H1 (cell line): ENCODE data around the gene WDR81. TPM values are rescaled to one million over a fixed set of nuclear protein-coding genes. Genes with fewer than 3 reads are reported as not detected.

Experiments
- CTCF ChIA-PET: fragments of 300-600 bp; sonication (Branson Sonifier 250); formaldehyde crosslinking; loops from one replicate; lab custom pipeline; 2021; ENCODE audit not compliant: partially characterized antibody; lab: Charles Lee
- POLR2A ChIA-PET: fragments of 300-600 bp; sonication (Branson Sonifier 250); formaldehyde crosslinking; loops from one replicate; lab custom pipeline; 2021; ENCODE audit warnings: inconsistent platforms; ENCODE audit not compliant: partially characterized antibody; lab: Charles Lee
- DNase-seq, 2 experiments: peaks; one replicate each; pipeline versions ENCODE4 v3.0.0 to v3.0.0-alpha.2; 2010 to 2022; ENCODE audit warnings: low spot score in 2 of 2, low read depth in 1 of 2, mixed read lengths in 1 of 2
- FAIRE-seq: peaks from 2 replicates; lab custom pipeline; 2011; peaks lifted over from hg19 to GRCh38; lab: Jason Lieb, UNC
- H2AFZ ChIP-seq: 2 replicates; pipeline ENCODE4 v1.8.1; 2012; ENCODE audit warnings: low read length, inconsistent platforms
- H2AK5ac ChIP-seq: 2 replicates; pipeline ENCODE4 v1.6.1; 2013; ENCODE audit warnings: low read depth, low read length
- H2BK120ac ChIP-seq: replicated peaks from 2 replicates; pipeline ENCODE3; 2013; ENCODE audit warnings: low read depth, low read length, inconsistent platforms
- H2BK12ac ChIP-seq: 2 replicates; pipeline ENCODE4 v1.6.1; 2013; ENCODE audit warnings: low read depth, low read length
- H2BK15ac ChIP-seq: 2 replicates; pipeline ENCODE4 v1.6.1; 2013; ENCODE audit warnings: low read length
- H2BK20ac ChIP-seq: 2 replicates; pipeline ENCODE4 v1.6.1; 2013; ENCODE audit warnings: low read length
- H2BK5ac ChIP-seq: 2 replicates; pipeline ENCODE4 v1.6.1; 2013; ENCODE audit warnings: low read depth, low read length
- H3K14ac ChIP-seq: 2 replicates; pipeline ENCODE4 v1.6.1; 2013; ENCODE audit warnings: inconsistent platforms; ENCODE audit not compliant: insufficient read length
- H3K18ac ChIP-seq: 2 replicates; pipeline ENCODE4 v1.6.1; 2013; ENCODE audit warnings: low read length; ENCODE audit errors: extremely low read depth
- H3K23ac ChIP-seq: 2 replicates; pipeline ENCODE4 v1.6.1; 2013; ENCODE audit warnings: inconsistent platforms; ENCODE audit not compliant: insufficient read length
- H3K23me2 ChIP-seq: 2 replicates; pipeline ENCODE4 v1.6.1; 2013; ENCODE audit warnings: low read depth, low read length
- H3K27ac ChIP-seq: 2 replicates; pipeline ENCODE4 v1.6.1; 2011; ENCODE audit warnings: low read depth, low read length, inconsistent platforms
- H3K27me3 ChIP-seq, 4 experiments: replicated peaks in 1 of 4; 1 replicate in 1 of 4; 2 replicates in 3 of 4; pipeline versions ENCODE4 v1.6.1 to v1.8.1; 2011 to 2013; ENCODE audit warnings: low read length in 3 of 4, mild to moderate bottlenecking in 3 of 4, inconsistent platforms in 2 of 4, mixed read lengths in 2 of 4, moderate library complexity in 1 of 4; ENCODE audit not compliant: control insufficient read depth in 3 of 4, insufficient read depth in 3 of 4; ENCODE audit errors: extremely low read depth in 1 of 4
- H3K36me3 ChIP-seq, 4 experiments: 2 replicates each; pipeline versions ENCODE4 v1.6.1 to v1.8.1; 2011 to 2013; ENCODE audit warnings: mild to moderate bottlenecking in 4 of 4, low read length in 3 of 4, moderate library complexity in 2 of 4, control low read depth in 1 of 4, inconsistent platforms in 1 of 4; ENCODE audit not compliant: insufficient read depth in 4 of 4, control insufficient read depth in 2 of 4
- H3K4ac ChIP-seq: replicated peaks from 2 replicates; pipeline ENCODE3; 2013; ENCODE audit warnings: low read length, low read depth, mixed read lengths, inconsistent platforms; ENCODE audit not compliant: insufficient read length
- H3K4me1 ChIP-seq, 4 experiments: replicated peaks in 1 of 4; 1 replicate in 1 of 4; 2 replicates in 3 of 4; pipeline versions ENCODE4 v1.6.1 to v1.8.1; 2011 to 2013; ENCODE audit warnings: low read length in 3 of 4, inconsistent platforms in 2 of 4, mixed read lengths in 1 of 4; ENCODE audit not compliant: insufficient read depth in 4 of 4, control insufficient read depth in 3 of 4
- H3K4me2 ChIP-seq, 2 experiments: 2 replicates each; pipeline versions ENCODE4 v1.6.1 to v1.8.1; 2011 to 2013; ENCODE audit warnings: low read depth in 2 of 2, low read length in 2 of 2, control low read depth in 1 of 2, inconsistent platforms in 1 of 2, mild to moderate bottlenecking in 1 of 2; ENCODE audit not compliant: insufficient read depth in 1 of 2
- H3K4me3 ChIP-seq, 4 experiments: fragments of 200-600, 300-600 bp in 1 of 4; sonication (generic), shearing (Covaris generic), sonication (Bioruptor Twin) in 1 of 4; 2 replicates each; pipeline versions ENCODE4 v1.5.1 to v1.8.1; 2011 to 2016; ENCODE audit warnings: low read length in 4 of 4, low read depth in 3 of 4, control low read depth in 2 of 4, inconsistent platforms in 2 of 4, mild to moderate bottlenecking in 2 of 4, mixed read lengths in 1 of 4, moderate library complexity in 1 of 4; ENCODE audit not compliant: insufficient read depth in 2 of 4; ENCODE audit errors: extremely low read depth in 1 of 4
- H3K56ac ChIP-seq: replicated peaks from 2 replicates; pipeline ENCODE3; 2013; ENCODE audit warnings: low read depth, mild to moderate bottlenecking, mixed read lengths, low read length, inconsistent platforms; ENCODE audit not compliant: insufficient read length
- H3K79me1 ChIP-seq: 2 replicates; pipeline ENCODE4 v1.6.1; 2013; ENCODE audit warnings: low read depth, low read length, control low read depth
- H3K79me2 ChIP-seq, 2 experiments: 2 replicates each; pipeline versions ENCODE4 v1.6.1 to v1.8.1; 2012 to 2013; ENCODE audit warnings: low read length in 2 of 2, mild to moderate bottlenecking in 2 of 2, inconsistent platforms in 1 of 2; ENCODE audit not compliant: insufficient read depth in 2 of 2, control insufficient read depth in 1 of 2
- H3K9ac ChIP-seq, 4 experiments: replicated peaks in 1 of 4; 1 replicate in 1 of 4; 2 replicates in 3 of 4; pipeline versions ENCODE4 v1.6.1 to v1.8.1; 2011 to 2013; ENCODE audit warnings: low read depth in 3 of 4, low read length in 3 of 4, control low read depth in 2 of 4, mild to moderate bottlenecking in 2 of 4, moderate library complexity in 2 of 4, inconsistent platforms in 1 of 4; ENCODE audit errors: extremely low read depth in 1 of 4
- H3K9me3 ChIP-seq, 2 experiments: 2 replicates each; pipeline versions ENCODE4 v1.6.1 to v1.8.1; 2012 to 2013; ENCODE audit warnings: mild to moderate bottlenecking in 2 of 2, moderate library complexity in 2 of 2, control low read depth in 1 of 2, inconsistent platforms in 1 of 2, low read depth in 1 of 2, low read length in 1 of 2, mixed read lengths in 1 of 2; ENCODE audit not compliant: insufficient read depth in 2 of 2
- H4K20me1 ChIP-seq, 2 experiments: replicated peaks in 1 of 2; 2 replicates each; pipeline versions ENCODE3 to v1.8.1; 2011 to 2013; ENCODE audit warnings: inconsistent platforms in 2 of 2, low read length in 2 of 2, mild to moderate bottlenecking in 1 of 2; ENCODE audit not compliant: insufficient read depth in 2 of 2, control insufficient read depth in 1 of 2
- H4K5ac ChIP-seq: 2 replicates; pipeline ENCODE4 v1.6.1; 2013; ENCODE audit warnings: low read length, low read depth, mixed read lengths, inconsistent platforms; ENCODE audit not compliant: insufficient read length
- H4K8ac ChIP-seq: 2 replicates; pipeline ENCODE4 v1.8.0; 2013; ENCODE audit warnings: mild to moderate bottlenecking, moderate library complexity, low read length, inconsistent platforms; ENCODE audit not compliant: insufficient read depth; ENCODE audit errors: extremely low read depth
- H4K91ac ChIP-seq: replicated peaks from 2 replicates; pipeline ENCODE3; 2013; ENCODE audit warnings: low read length, mixed read lengths, inconsistent platforms; ENCODE audit not compliant: insufficient read length
- CHD2 ChIP-seq: IDR thresholded peaks from 2 replicates; pipeline ENCODE4 v1.6.1; 2012; ENCODE audit warnings: low read length, improper control_type of control experiment
- CREB1 ChIP-seq: IDR thresholded peaks from 2 replicates; pipeline ENCODE4 v1.6.1; 2012; ENCODE audit warnings: inconsistent platforms
- CTBP2 ChIP-seq: IDR thresholded peaks from 2 replicates; pipeline ENCODE4 v1.7.0; 2011; ENCODE audit warnings: borderline replicate concordance, mild to moderate bottlenecking, moderate library complexity, mixed read lengths, low read length; ENCODE audit not compliant: insufficient read depth, insufficient read length
- EP300 ChIP-seq, 2 experiments: IDR thresholded peaks; 1 replicate in 1 of 2; 2 replicates in 1 of 2; pipeline ENCODE4 v1.6.1; 2011 to 2012; ENCODE audit warnings: low read depth in 2 of 2, low read length in 2 of 2, mild to moderate bottlenecking in 2 of 2, borderline replicate concordance in 1 of 2, inconsistent platforms in 1 of 2, moderate library complexity in 1 of 2
- HDAC2 ChIP-seq, 2 experiments: fragments of 300-600 bp in 1 of 2; sonication (generic) in 1 of 2; IDR thresholded peaks; 2 replicates each; pipeline ENCODE4 v1.6.1; 2011 to 2012; ENCODE audit warnings: low read depth in 2 of 2, low read length in 2 of 2, mild to moderate bottlenecking in 2 of 2, moderate library complexity in 2 of 2, borderline replicate concordance in 1 of 2, inconsistent platforms in 1 of 2
- RBBP5 ChIP-seq: IDR thresholded peaks from 2 replicates; pipeline ENCODE4 v1.7.1; 2012; ENCODE audit warnings: low read depth, mild to moderate bottlenecking, inconsistent platforms, low read length, moderate library complexity, borderline replicate concordance
- SAP30 ChIP-seq: fragments of 300-600 bp; sonication (generic); IDR thresholded peaks from 2 replicates; pipeline ENCODE4 v1.7.1; 2012; ENCODE audit warnings: low read length, moderate library complexity, mild to moderate bottlenecking, inconsistent platforms; ENCODE audit not compliant: insufficient read depth, insufficient replicate concordance
- SIN3A ChIP-seq, 2 experiments: IDR thresholded peaks in 1 of 2; conservative IDR thresholded peaks in 1 of 2; 2 replicates each; pipeline ENCODE4 v1.6.1; 2011 to 2012; ENCODE audit warnings: low read length in 2 of 2, improper control_type of control experiment in 1 of 2, low read depth in 1 of 2, mild to moderate bottlenecking in 1 of 2
- WGBS, 2 experiments: shearing (Covaris generic) in 1 of 2; methylation state at CpG; one replicate each; pipeline versions ENCODE4 v1.1.6 to v1.1.7; 2013 to 2015; ENCODE audit warnings: low lambda C conversion rate in 2 of 2, mixed read lengths in 2 of 2, inconsistent platforms in 1 of 2, low coverage in 1 of 2, missing lambda C conversion rate in 1 of 2; ENCODE audit not compliant: insufficient replicate concordance in 2 of 2, insufficient coverage in 1 of 2, insufficient read length in 1 of 2; ENCODE audit errors: extremely low coverage in 1 of 2, missing lambda C conversion rate in 1 of 2; 5-methylcytosine and 5-hydroxymethylcytosine counted together
- polyA plus RNA-seq, 7 experiments: library from polyadenylated mRNA; depleted of rRNA in 3 of 7; stranded (reverse) in 5 of 7; unstranded in 2 of 7; fragments of >200 nt in 5 of 7; fragments of 200-250 nt in 2 of 7; gene quantifications; 1 replicate in 5 of 7; 2 replicates in 1 of 7; 4 replicates in 1 of 7; pipeline versions ENCODE4 v1.2.1 to v1.2.3, GENCODE V29; 2011 to 2013; ENCODE audit warnings: missing spikeins in 2 of 7, mixed read lengths in 2 of 7
- total RNA-seq: library from RNA; stranded (reverse); fragmentation: NEBNext Ultra II Directional; extraction: Animal tissue kit (Norgen Biotek cat#: 25700); gene quantifications from 2 replicates; pipeline ENCODE4 v1.2.1, GENCODE V29; 2021

WDR81 gene
- total and polyA plus RNA-seq, 2 of the 8 experiments (the other 6 are each of a cell fraction or from before 2014, with no cell fraction given), result 9.1 to 12.3 TPM

GRCh38 chr17:1714980-1715802 lies 9.3 kb upstream of the WDR81 start:
- Histone ChIP-seq H4K20me1 (peaks cover 0 to 7% of the 10 kb centered on the region in 2 experiments), H2BK5ac (no peak overlapping the region), H2BK120ac (no peak overlapping the region), H2BK12ac (no peak overlapping the region), H3K23ac (no peak overlapping the region), H3K14ac (no peak overlapping the region), H3K4me2 (peak overlapping the region; percentile 68 to 92), H3K4me3 (peak overlapping the region; percentile 48 to 83 (median 65)), H4K8ac (no peak overlapping the region), H2BK15ac (no peak overlapping the region), H3K9me3 (no peaks in the 10 kb centered on the region), H3K18ac (no peak overlapping the region; the same call in 1 of the 2 replicates), H4K91ac (no peak overlapping the region), H3K36me3 (no peaks in the 10 kb centered on the region), H2AFZ (no peak overlapping the region), H3K79me2 (no peaks in the 10 kb centered on the region), H3K27ac (no peak overlapping the region), H3K9ac (no peak overlapping the region; a peak in 2 of 7 replicates), H4K5ac (no peak overlapping the region), H3K4ac (no peak overlapping the region), H3K56ac (no peak overlapping the region), H2AK5ac (no peak overlapping the region), H3K27me3 (no peaks in the 10 kb centered on the region; a peak in 1 of 7 replicates), H2BK20ac (no peak overlapping the region), H3K4me1 (peaks cover 0 to 19% (median 16%) of the 10 kb centered on the region in 4 experiments; a peak in 6 of 7 replicates), H3K23me2 (peaks cover 21% of the 10 kb centered on the region), H3K79me1 (peaks cover 7% of the 10 kb centered on the region; the same call in 1 of the 2 replicates)
- FAIRE-seq (no peak), DNase-seq (peak in 1 of 2 experiments; percentile 67)
- ChIA-PET CTCF (interaction anchor here (0.8 to 3.4 kb wide), 9 partner anchors 13 to 144 kb away, joined by 3 to 36 read pairs (median 6); partner anchors contain the start of gene PRPF8), POLR2A (interaction anchor here (0.5 to 2.6 kb wide), 14 partner anchors 8 to 280 kb away, joined by 3 to 31 read pairs (median 4); partner anchors contain the start of genes PRPF8, RILP, RPA1 and SERPINF1)
- 8% methylated on average over 14 of the region's 32 CpGs; no CpG with 5 or more reads in 1 of the 2 experiments for WGBS, 2 experiments
- peak in 1 of 2 experiments; percentile 78; a peak in 2 of 4 replicates for TF ChIP-seq HDAC2 (IDR thresholded peaks at IDR 0.05; ENCODE audit: borderline replicate concordance in 1 of 2, low read depth in 2 of 2, low read length in 2 of 2)
- TF ChIP-seq CTBP2, result peak; percentile 99
- no peak for TF ChIP-seq CHD2
- TF ChIP-seq SIN3A (conservative IDR thresholded peaks at IDR 0.05 in 1 of 2, IDR thresholded peaks at IDR 0.05 in 1 of 2; ENCODE audit: low read depth in 1 of 2, low read length in 2 of 2), result peak; percentile 73 to 92; a peak in 3 of 4 replicates
- TF ChIP-seq RBBP5, result peak; percentile 33; the same call in 1 of the 2 replicates
- no peak for TF ChIP-seq CREB1
- TF ChIP-seq EP300 (IDR thresholded peaks at IDR 0.05; ENCODE audit: borderline replicate concordance in 1 of 2, low read depth in 2 of 2, low read length in 2 of 2), result peak in 1 of 2 experiments; percentile 40; a peak in 1 of 3 replicates
- TF ChIP-seq SAP30, result peak; percentile 96
